ENCODE measurements around the gene JAG1. TPM values are rescaled to one million over a fixed set of nuclear protein-coding genes. Genes with fewer than 3 reads are reported as not detected.
A peak's percentile ranks its signal among the peaks of the same experiment; 100 is the strongest.

JAG1 gene
- total and polyA plus RNA-seq, 2 of the 4 experiments (the other 2 are of a cell fraction) = 10.2 to 22.6 TPM

GRCh38 chr20:10715035-10715434, 41.2 kb upstream of the JAG1 start:
- no peak overlapping the region for H3K14ac ChIP-seq (replicated peaks; ENCODE audit: low read depth, low read length)
- no peaks in the 10 kb centered on the region; the same call in 1 of the 2 replicates for H3K27me3 ChIP-seq (ENCODE audit: control insufficient read depth, insufficient read depth, low read length)
- H2BK20ac ChIP-seq (ENCODE audit: low read depth, low read length) = peak overlapping the region; percentile 40; the same call in 1 of the 2 replicates
- H2AK5ac ChIP-seq (ENCODE audit: low read depth, low read length) = 0 out of 2 replicates have a peak overlapping the region, but pooled peaks have one; percentile 24
- CTCF ChIA-PET = interaction anchor here (0.7 kb wide), 1 partner anchor 295 kb away, joined by 3 read pairs; no protein-coding TSS in a partner anchor
- WGBS, 2 experiments (ENCODE audit: extremely low coverage in 2 of 2, insufficient read length in 1 of 2) = no CpG with 5 or more reads among the region's 2 CpGs
- ATAC-seq (ENCODE audit: low read depth) (peak; percentile 92), DNase-seq (peak; percentile 89)
- H3K4me3 ChIP-seq (ENCODE audit: insufficient read depth, low read depth, low read length) = no peak overlapping the region
- no peak overlapping the region for H2BK120ac ChIP-seq (ENCODE audit: low read depth, low read length)
- no TSS peak for BruUV-seq (replicated peaks)
- 0 out of 3 replicates have a peak overlapping the region, but pooled peaks have one; percentile 23 for H2BK15ac ChIP-seq (ENCODE audit: low read depth, low read length)
- H3K4me1 ChIP-seq (ENCODE audit: control insufficient read depth, insufficient read depth, low read length) = peaks cover 5% of the 10 kb centered on the region
- H4K5ac ChIP-seq (ENCODE audit: low read depth, low read length) = no peak overlapping the region
- H2BK5ac ChIP-seq (ENCODE audit: low read depth, low read length, poor library complexity, severe bottlenecking) = no peak overlapping the region
- no peak overlapping the region for H3K56ac ChIP-seq (ENCODE audit: extremely low read depth, insufficient read depth, low read length)
- H3K23ac ChIP-seq (ENCODE audit: low read depth, low read length) = no peak overlapping the region
- no peak overlapping the region for H2AFZ ChIP-seq (replicated peaks; ENCODE audit: low read length, poor library complexity)
- no peaks in the 10 kb centered on the region for H4K20me1 ChIP-seq (ENCODE audit: insufficient read depth, low read length)
- peaks cover 3% of the 10 kb centered on the region for H3K9me1 ChIP-seq (ENCODE audit: insufficient read depth, low read length)
- dilution Hi-C loops (cut with HindIII; ENCODE audit: low sequenced_read_pairs, unreplicated experiment) = no loop called here
- H3K36me3 ChIP-seq (ENCODE audit: control insufficient read depth, insufficient read depth, low read length) = no peaks in the 10 kb centered on the region
- POLR2A ChIA-PET (ENCODE audit: unreplicated experiment) = no interaction called here
- H3K4me2 ChIP-seq (ENCODE audit: low read depth, low read length) = no peak overlapping the region; the same call in 1 of the 2 replicates
- no peak; the same call in 1 of the 2 replicates for TF ChIP-seq SMC3 (IDR thresholded peaks at IDR 0.05; ENCODE audit: low read depth, low read length)
- TF ChIP-seq CEBPB (IDR thresholded peaks at IDR 0.05; ENCODE audit: low read depth, low read length) = no peak
- TF ChIP-seq RAD21 (IDR thresholded peaks at IDR 0.05; ENCODE audit: low read length) = 0 out of 2 replicates have a peak, but pooled peaks have one; percentile 22
- TF ChIP-seq BHLHE40 (IDR thresholded peaks at IDR 0.05; ENCODE audit: low read depth, low read length) = peak; percentile 64
- TF ChIP-seq RCOR1 (IDR thresholded peaks at IDR 0.05; ENCODE audit: insufficient replicate concordance, low read length) = peak; percentile 38
- peak; percentile 91 for TF ChIP-seq FOS (IDR thresholded peaks at IDR 0.05; ENCODE audit: low read depth, low read length)
- no peak for TF ChIP-seq NFE2L2 (IDR thresholded peaks at IDR 0.05; ENCODE audit: low read depth, low read length)
- H4K91ac ChIP-seq (ENCODE audit: insufficient read depth, low read depth, low read length) = 0 out of 2 replicates have a peak overlapping the region, but pooled peaks have one; percentile 34
- in situ Hi-C loops (cut with MboI; ENCODE audit: low sequenced_read_pairs) = no loop called here
- intact Hi-C loops (cut with micrococcal nuclease) = no loop called here
- no peak overlapping the region; the same call in 1 of the 2 replicates for H3K18ac ChIP-seq (ENCODE audit: low read depth, low read length)
- no peak overlapping the region for H3K9ac ChIP-seq (ENCODE audit: low read depth, low read length)
- no peak overlapping the region for H4K8ac ChIP-seq (ENCODE audit: low read depth in 2 of 2, low read length in 2 of 2)
- no peak overlapping the region; the same call in 1 of the 2 replicates for H3K4ac ChIP-seq (ENCODE audit: low read depth, low read length)
- H2AK9ac ChIP-seq (replicated peaks; ENCODE audit: low read depth, low read length, poor library complexity) = no peak overlapping the region
- no peaks in the 10 kb centered on the region for H3K79me1 ChIP-seq (ENCODE audit: low read depth in 1 of 2, low read length in 2 of 2)
- no peak overlapping the region for H3K27ac ChIP-seq (ENCODE audit: insufficient read depth, low read length)
- H3K9me3 ChIP-seq (ENCODE audit: control insufficient read depth, insufficient read depth, low read length) = no peaks in the 10 kb centered on the region

Measured in IMR-90 (cell line).